Activated naive CD4-positive, alpha-beta T cell (primary cell): ENCODE data around the gene TEDC2.
A peak's percentile ranks its signal among the peaks of the same experiment; 100 is the strongest.
"Not testable (repeated sequence)": the region's sequence is repeated elsewhere in the genome, so short reads cannot be mapped to it uniquely, and the experiment has no call there.

ENCODE experiments used
- DNase-seq, 4 experiments: peaks; one replicate each; lab custom pipeline; 2025; lab: John Stamatoyannopoulos, UW

Gene TEDC2

DNA sequence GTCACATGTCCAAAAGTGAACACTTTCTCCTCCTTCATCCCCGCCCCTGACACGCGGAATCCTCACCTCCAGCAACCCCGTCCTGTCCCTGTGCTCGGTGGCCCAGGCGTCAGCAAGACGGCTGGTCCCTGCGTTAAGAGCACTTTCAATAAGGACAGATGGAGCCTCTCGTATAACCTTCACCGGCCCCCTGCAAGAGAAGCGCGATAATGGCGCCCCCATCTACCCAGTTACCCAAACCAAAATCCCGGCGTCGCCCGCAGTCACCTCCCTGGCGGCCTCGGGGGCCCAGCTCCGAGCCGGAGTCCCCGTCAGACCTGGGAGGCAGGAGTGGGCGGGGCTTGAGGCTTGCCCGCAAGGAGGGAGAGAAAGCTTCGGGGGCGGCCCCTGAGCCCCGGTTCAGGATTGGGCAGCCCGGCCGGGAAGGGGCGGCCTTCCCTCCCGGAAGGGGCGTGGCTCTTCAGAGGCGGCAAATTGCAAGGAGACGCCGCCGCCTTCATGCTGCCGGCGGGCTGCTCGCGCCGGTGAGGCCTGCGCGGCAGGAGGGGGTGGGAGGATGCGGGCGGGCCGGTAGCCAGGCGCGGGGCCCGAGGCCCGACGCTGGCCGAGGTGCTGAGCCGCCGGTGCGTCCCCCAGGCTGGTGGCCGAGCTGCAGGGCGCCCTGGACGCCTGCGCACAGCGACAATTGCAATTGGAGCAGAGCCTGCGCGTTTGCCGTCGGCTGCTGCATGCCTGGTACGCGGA is at the start of gene TEDC2:
Gene TEDC2 (plus strand): TSS at position 463 of the 744 bp plus-strand sequence. CDS start 36 bp downstream, at position 499.
- DNase-seq, result peak; percentile 77 to 95 (median 88)

GRCh38 chr16:2415085-2415484 is 44.8 kb upstream of the TEDC2 start:
- no peak for DNase-seq

- DNase-seq, result no peak
Observed at GRCh38 chr16:2420035-2420434, 39.9 kb upstream of the TEDC2 start.

- no peak for DNase-seq
Observed at GRCh38 chr16:2422123-2422867, 37.6 kb upstream of the TEDC2 start.

- DNase-seq, result no peak
Observed at GRCh38 chr16:2424061-2425007, 35.6 kb upstream of the TEDC2 start.

DNA sequence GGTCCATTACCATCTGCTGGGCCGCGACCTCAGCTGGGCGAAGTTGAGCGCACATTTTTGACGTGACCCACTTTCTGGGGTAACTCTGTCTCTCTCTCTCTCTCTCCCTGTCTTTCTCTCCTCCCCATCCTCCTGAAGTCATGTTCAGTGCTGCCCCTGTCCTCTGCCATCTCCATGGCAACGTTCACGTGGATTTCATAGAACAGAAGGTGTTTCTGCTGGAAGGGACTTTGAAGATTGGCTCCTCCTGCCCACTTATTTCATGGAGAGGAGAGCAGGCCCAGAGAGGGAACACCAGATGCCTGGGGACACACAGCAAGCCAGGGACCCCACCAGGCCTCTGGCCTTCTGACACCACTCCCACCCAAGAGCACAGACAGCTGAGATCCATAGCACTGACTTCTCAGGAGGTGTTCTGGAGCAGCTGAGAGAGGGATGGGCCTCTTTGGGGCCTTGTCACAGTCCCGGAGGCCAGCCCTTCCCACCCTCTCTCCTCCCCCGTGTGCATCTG is 34.8 kb upstream of the TEDC2 start:
- no peak for DNase-seq

DNA sequence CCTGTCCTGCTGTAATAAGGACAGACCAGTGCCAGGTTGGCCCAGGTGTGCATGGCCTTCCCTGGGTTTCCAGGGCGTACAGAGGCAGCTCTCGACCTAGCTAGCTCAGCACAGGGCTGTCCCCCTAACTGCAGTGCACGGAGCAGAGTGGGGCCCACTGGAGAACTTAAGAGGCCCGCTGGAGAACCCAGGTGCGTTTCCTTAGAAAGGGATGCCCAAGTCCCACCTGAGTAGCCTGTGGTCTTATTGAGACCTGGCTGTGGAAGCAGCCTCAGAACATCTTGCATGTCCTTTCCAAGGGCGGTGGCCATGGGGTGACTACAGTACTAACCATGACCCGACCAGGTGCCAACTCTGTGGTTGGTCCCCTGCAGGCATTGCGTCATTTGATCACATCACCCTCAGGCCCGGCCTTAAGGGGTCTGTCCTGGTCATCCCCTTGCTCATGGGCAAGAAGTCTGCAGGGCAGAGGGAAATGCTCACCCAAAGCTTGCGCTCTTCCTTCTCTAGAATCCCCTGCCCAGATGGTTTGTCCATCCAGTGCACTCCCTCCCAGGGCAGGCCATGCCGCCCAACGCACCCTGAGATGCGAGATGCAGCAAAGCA is 34.0 kb upstream of the TEDC2 start:
- no peak for DNase-seq

- DNase-seq, result no peak
Observed at GRCh38 chr16:2426941-2427361, 33.0 kb upstream of the TEDC2 start.

GRCh38 chr16:2427526-2427925 is 32.4 kb upstream of the TEDC2 start:
- no peak for DNase-seq

DNA sequence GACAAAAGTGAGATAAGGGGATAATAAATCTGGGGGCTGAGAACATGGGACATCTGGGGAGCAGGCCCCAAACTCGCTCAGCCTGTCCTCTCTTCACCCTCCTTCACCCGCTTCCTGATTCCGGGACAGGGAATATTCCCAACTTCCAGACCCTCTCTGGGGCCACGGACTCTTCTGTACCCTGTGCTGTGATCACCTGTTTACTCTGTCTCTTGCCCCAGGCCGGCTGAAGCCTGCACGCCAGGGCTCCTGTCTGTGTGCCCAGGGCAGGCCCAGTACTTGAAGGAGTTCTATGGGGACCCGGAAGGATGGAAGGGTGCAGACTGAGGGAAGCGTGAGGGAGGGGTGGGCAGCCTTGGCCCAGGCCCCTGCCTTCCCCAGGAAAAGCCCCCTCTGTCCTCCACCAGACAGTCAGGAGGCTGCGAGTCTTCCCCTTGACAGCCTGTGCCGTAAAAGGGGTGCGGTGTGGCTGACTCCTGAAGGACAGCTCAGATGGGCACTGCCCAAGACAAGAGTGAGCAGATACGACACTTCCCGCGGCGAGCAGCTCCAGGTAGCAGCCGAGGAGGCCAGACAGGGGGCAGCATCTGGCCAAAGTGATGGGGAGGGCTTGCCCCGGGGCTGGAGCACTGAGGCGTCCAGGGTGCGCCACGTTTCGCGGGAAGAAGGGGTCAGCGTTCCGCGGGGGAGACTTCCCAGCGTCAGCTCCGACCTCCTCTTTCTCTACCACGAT is 31.7 kb upstream of the TEDC2 start:
- DNase-seq, result no peak

DNA sequence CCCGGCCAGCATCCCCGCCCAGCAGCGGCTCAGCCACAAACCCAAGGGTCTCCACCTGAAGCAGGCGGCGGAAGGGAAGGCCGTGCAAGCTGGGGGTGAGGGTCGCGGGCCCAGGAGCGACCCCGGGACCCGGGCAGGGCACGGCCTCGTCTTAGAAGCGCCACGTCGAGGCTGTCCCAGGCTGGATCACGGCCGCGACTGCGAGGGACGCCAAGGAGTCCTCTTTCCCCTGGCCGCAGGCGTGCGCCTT is 31.2 kb upstream of the TEDC2 start:
- no peak for DNase-seq

- DNase-seq, result peak; percentile 92 to 98 (median 95)
Observed at GRCh38 chr16:2429034-2429770, 30.7 kb upstream of the TEDC2 start, which contains the start of gene CCNF. Gene CCNF (plus strand): TSS chr16:2429447. CDS start chr16:2429482, 35 bp downstream.

DNA sequence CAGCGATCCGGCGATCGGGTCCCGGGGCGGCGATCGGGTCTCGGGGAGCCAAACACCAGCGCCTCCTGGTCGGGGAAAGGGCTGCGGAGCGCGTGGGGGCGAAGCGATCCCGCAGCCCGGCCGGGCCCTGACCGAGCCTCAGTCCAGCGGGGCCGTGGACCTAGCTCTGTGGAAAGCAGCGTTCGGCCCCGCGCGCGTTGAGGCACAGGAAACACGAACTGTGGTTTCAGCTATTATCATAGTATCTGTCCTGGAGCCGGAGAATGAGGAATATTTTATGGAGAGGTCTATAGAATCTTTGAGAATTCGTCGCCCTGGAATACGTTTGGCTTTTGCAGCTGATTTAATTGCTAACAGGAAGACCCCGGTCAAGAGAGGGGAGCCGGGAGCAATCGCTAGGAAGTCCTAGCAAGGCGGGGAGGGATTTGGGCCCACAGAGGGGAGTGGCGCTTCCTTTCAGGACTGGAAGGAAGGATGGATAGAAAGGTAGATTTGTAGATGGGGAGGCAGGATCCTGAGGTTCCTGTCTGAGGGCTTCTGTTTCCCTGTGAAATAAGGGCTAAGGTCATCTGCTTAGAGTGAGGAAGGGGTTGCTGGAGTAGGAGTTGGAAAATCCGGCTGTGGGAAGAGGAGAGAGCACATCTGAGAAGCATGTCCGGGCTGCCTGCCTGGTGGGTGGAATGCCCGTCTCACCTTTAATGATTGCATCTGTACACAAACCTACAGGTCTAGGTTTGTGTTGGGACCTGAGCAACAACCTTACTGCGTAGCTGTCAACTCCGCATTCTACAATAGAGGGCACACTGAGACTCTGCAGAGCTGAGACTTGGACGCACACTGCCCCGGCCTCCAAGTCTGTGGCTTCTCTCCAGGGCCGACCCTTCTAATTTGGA is 29.9 kb upstream of the TEDC2 start:
- DNase-seq, result no peak

DNA sequence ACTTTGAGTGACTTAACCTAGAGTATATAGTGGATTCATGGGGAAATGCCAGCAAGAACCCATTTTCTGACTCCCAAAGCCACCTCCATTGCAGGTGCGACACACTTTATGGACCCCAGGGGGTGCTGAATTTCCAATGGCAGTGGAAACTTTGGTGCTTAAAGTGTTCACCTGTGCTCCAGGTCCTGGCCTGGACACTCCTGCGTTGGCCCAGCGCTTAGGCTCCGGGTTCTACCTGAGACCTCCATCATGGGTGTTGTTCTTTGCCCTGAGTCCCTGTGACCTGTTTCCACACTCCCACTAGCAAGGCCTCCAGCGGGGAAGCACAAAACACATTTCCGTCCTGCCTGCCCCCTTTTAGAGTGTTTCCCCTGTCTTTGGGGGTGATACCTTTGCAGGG is 27.6 kb upstream of the TEDC2 start:
- DNase-seq, result no peak

GRCh38 chr16:2432801-2433505 is 27.0 kb upstream of the TEDC2 start:
- DNase-seq, result no peak

GRCh38 chr16:2435236-2435635 is 24.7 kb upstream of the TEDC2 start:
- not testable (repeated sequence) for DNase-seq

- DNase-seq, result no peak
Observed at GRCh38 chr16:2436110-2436509, 23.8 kb upstream of the TEDC2 start.

GRCh38 chr16:2437032-2437790 is 22.7 kb upstream of the TEDC2 start:
- DNase-seq, result no peak
